Tibial artery (tissue), 4 donors: ENCODE results near the gene BRAP.
A peak's percentile ranks its signal among the peaks of the same experiment; 100 is the strongest.
"Not testable (repeated sequence)": the region's sequence is repeated elsewhere in the genome, so short reads cannot be mapped to it uniquely, and the experiment has no call there.

Experiments
- DNase-seq, 2 donors: peaks; one replicate each; pipeline ENCODE4 v3.0.0-alpha.2; 2019
- H3K27ac ChIP-seq, 2 donors: fragments of 200-600 bp; sonication (generic) in 1 of 2; 1 replicate in 1 of 2; 2 replicates in 1 of 2; pipeline ENCODE4 v1.5.1; 2018 to 2019; ENCODE audit warnings: mild to moderate bottlenecking in 1 of 2
- H3K27me3 ChIP-seq, 2 donors: fragments of 200-600 bp; sonication (generic) in 1 of 2; one replicate each; pipeline versions ENCODE4 v1.5.1 to v1.6.0; 2016 to 2019
- H3K36me3 ChIP-seq, 3 donors: fragments of 200-600 bp; sonication (generic) in 2 of 3; one replicate each; pipeline ENCODE4 v1.5.1; 2016 to 2019; ENCODE audit warnings: mild to moderate bottlenecking in 2 of 3
- H3K4me1 ChIP-seq, 4 donors: fragments of 200-600 bp; sonication (generic) in 2 of 4; 1 replicate in 3 of 4; 2 replicates in 1 of 4; pipeline ENCODE4 v1.5.1; 2016 to 2019
- H3K4me3 ChIP-seq, 2 donors: fragments of 200-600 bp; sonication (generic) in 1 of 2; 1 replicate in 1 of 2; 2 replicates in 1 of 2; pipeline ENCODE4 v1.5.1; 2018 to 2019; ENCODE audit warnings: mild to moderate bottlenecking in 2 of 2
- H3K9me3 ChIP-seq, 3 donors: fragments of 200-600 bp; sonication (generic) in 1 of 3; one replicate each; pipeline ENCODE4 v1.5.1; 2016 to 2019
- intact Hi-C: fragments of 100-400 bp; cut with DNase I; formaldehyde crosslinking; loops from one replicate; pipeline ENCODE4 v1.15.0; 2023; ENCODE audit warnings: low total_unique reads
- TF ChIP-seq, protein P1 (sequence below), 2 experiments: fragments of 200-600 bp in 1 of 2; fragments of 450-650 bp in 1 of 2; IDR thresholded peaks; one replicate each; pipeline ENCODE4 v1.5.1; 2017 to 2019; ENCODE audit warnings: antibody characterized with exemption in 2 of 2, mild to moderate bottlenecking in 1 of 2, moderate library complexity in 1 of 2

BRAP gene, protein sequence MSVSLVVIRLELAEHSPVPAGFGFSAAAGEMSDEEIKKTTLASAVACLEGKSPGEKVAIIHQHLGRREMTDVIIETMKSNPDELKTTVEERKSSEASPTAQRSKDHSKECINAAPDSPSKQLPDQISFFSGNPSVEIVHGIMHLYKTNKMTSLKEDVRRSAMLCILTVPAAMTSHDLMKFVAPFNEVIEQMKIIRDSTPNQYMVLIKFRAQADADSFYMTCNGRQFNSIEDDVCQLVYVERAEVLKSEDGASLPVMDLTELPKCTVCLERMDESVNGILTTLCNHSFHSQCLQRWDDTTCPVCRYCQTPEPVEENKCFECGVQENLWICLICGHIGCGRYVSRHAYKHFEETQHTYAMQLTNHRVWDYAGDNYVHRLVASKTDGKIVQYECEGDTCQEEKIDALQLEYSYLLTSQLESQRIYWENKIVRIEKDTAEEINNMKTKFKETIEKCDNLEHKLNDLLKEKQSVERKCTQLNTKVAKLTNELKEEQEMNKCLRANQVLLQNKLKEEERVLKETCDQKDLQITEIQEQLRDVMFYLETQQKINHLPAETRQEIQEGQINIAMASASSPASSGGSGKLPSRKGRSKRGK

GRCh38 chr12:111685811-111686573 lies at the start of gene BRAP, which contains the start of gene ACAD10:
Gene BRAP (minus strand): TSS chr12:111685956. CDS start chr12:111685792, 164 bp downstream.
Gene ACAD10 (plus strand): TSS chr12:111686053. CDS start chr12:111692710, 6,657 bp downstream.
- H3K4me1 ChIP-seq = peaks cover 0 to 36% (median 25%) of the 10 kb centered on the region in 4 donors
- H3K36me3 ChIP-seq = peaks cover 8 to 23% (median 18%) of the 10 kb centered on the region in 3 donors
- H3K27ac ChIP-seq = peak within 1 kb of the TSS; percentile 89 to 90
- H3K9me3 ChIP-seq = no peaks in the 10 kb centered on the region
- no peaks in the 10 kb centered on the region for H3K27me3 ChIP-seq
- intact Hi-C loops = no loop called here
- peak; percentile 91 to 96 for DNase-seq
- H3K4me3 ChIP-seq = peak within 1 kb of the TSS; percentile 90 to 91
- TF ChIP-seq, protein P1, sequence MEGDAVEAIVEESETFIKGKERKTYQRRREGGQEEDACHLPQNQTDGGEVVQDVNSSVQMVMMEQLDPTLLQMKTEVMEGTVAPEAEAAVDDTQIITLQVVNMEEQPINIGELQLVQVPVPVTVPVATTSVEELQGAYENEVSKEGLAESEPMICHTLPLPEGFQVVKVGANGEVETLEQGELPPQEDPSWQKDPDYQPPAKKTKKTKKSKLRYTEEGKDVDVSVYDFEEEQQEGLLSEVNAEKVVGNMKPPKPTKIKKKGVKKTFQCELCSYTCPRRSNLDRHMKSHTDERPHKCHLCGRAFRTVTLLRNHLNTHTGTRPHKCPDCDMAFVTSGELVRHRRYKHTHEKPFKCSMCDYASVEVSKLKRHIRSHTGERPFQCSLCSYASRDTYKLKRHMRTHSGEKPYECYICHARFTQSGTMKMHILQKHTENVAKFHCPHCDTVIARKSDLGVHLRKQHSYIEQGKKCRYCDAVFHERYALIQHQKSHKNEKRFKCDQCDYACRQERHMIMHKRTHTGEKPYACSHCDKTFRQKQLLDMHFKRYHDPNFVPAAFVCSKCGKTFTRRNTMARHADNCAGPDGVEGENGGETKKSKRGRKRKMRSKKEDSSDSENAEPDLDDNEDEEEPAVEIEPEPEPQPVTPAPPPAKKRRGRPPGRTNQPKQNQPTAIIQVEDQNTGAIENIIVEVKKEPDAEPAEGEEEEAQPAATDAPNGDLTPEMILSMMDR (IDR thresholded peaks at IDR 0.05) = no peak

GRCh38 chr12:111733340-111733915 lies 47.7 kb upstream of the BRAP start:
- Histone ChIP-seq H3K4me1 (no peaks in the 10 kb centered on the region), H3K4me3 (no peak overlapping the region), H3K9me3 (no peaks in the 10 kb centered on the region), H3K36me3 (peaks cover 32 to 96% (median 65%) of the 10 kb centered on the region in 3 donors), H3K27me3 (no peaks in the 10 kb centered on the region), H3K27ac (no peak overlapping the region)
- intact Hi-C loops = no loop called here
- DNase-seq = no peak
- TF ChIP-seq, protein P1 (IDR thresholded peaks at IDR 0.05) = no peak

- Histone ChIP-seq H3K27me3 (no peaks in the 10 kb centered on the region), H3K36me3 (peaks cover 33 to 96% (median 63%) of the 10 kb centered on the region in 3 donors), H3K27ac (no peak overlapping the region), H3K4me3 (no peak overlapping the region), H3K9me3 (no peaks in the 10 kb centered on the region), H3K4me1 (no peaks in the 10 kb centered on the region)
- TF ChIP-seq, protein P1 (IDR thresholded peaks at IDR 0.05) = no peak
- DNase-seq = no peak
- intact Hi-C loops = no loop called here
Observed at GRCh38 chr12:111732786-111733185, 47.0 kb upstream of the BRAP start.

GRCh38 chr12:111730420-111730819 lies 44.7 kb upstream of the BRAP start:
- Histone ChIP-seq H3K27me3 (no peaks in the 10 kb centered on the region), H3K4me1 (no peaks in the 10 kb centered on the region), H3K27ac (no peak overlapping the region), H3K9me3 (no peaks in the 10 kb centered on the region), H3K4me3 (no peak overlapping the region), H3K36me3 (peaks cover 25 to 96% (median 54%) of the 10 kb centered on the region in 3 donors)
- no peak for DNase-seq
- intact Hi-C loops = no loop called here
- TF ChIP-seq, protein P1 (IDR thresholded peaks at IDR 0.05) = no peak

DNA sequence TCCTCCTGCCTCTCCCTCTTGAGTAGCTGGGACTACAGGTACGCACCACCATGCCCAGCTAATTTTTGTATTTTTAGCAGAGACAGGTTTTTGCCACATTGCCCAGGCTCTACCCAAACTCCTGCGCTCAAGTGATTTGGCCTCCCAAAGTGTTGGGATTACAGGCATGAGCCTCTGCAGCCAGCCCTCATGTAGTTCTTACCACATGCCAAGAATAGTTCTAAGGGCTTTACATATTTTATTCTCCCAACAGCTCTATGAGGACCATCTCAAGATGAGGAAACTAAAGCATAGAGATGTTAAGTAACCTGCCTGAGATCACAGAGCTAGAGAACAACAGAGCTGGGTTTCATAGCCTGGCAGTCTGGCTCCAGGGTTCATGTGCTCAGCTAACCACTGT lies 43.0 kb upstream of the BRAP start:
- peaks cover 25 to 92% (median 48%) of the 10 kb centered on the region in 3 donors for H3K36me3 ChIP-seq

GRCh38 chr12:111723646-111724360 lies 38.0 kb upstream of the BRAP start:
- H3K4me1 ChIP-seq, intact Hi-C loops, H3K27ac ChIP-seq, H3K9me3 ChIP-seq, DNase-seq, H3K4me3 ChIP-seq, H3K27me3 ChIP-seq: not testable (repeated sequence)
- H3K36me3 ChIP-seq = peaks cover 14 to 81% (median 41%) of the 10 kb centered on the region in 3 donors

More for the DNA sequence above, 43.0 kb upstream of the BRAP start:
- no peaks in the 10 kb centered on the region for H3K27me3 ChIP-seq
- intact Hi-C loops = no loop called here
- TF ChIP-seq, protein P1 (IDR thresholded peaks at IDR 0.05) = no peak
- no peaks in the 10 kb centered on the region for H3K4me1 ChIP-seq
- H3K27ac ChIP-seq = no peak overlapping the region
- H3K4me3 ChIP-seq = no peak overlapping the region
- DNase-seq = no peak
- no peaks in the 10 kb centered on the region for H3K9me3 ChIP-seq
